ENCODE data around the gene CRIP1.

DNA sequence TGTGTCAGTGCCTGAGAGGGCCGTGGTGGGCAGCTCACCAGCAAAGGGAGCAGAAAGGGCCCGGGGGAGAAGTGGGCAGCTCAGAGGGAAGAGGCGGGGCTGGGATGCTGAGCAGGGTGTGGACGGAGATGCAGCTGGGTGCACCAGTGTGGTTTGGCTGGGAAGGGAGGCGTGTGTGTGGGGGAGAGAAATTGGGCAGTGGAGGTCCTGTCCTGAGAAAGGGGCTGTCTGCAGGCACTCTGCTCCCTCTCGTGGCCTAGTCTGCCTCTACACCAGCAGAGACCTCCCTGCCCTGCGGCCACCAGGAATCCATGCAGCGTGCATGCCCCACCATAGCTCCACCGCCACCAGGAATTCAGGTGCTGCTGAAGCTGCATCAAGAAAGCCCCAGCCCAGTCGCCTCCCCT is 46.1 kb downstream of the CRIP1 start:
- TF ChIP-seq, protein P1, sequence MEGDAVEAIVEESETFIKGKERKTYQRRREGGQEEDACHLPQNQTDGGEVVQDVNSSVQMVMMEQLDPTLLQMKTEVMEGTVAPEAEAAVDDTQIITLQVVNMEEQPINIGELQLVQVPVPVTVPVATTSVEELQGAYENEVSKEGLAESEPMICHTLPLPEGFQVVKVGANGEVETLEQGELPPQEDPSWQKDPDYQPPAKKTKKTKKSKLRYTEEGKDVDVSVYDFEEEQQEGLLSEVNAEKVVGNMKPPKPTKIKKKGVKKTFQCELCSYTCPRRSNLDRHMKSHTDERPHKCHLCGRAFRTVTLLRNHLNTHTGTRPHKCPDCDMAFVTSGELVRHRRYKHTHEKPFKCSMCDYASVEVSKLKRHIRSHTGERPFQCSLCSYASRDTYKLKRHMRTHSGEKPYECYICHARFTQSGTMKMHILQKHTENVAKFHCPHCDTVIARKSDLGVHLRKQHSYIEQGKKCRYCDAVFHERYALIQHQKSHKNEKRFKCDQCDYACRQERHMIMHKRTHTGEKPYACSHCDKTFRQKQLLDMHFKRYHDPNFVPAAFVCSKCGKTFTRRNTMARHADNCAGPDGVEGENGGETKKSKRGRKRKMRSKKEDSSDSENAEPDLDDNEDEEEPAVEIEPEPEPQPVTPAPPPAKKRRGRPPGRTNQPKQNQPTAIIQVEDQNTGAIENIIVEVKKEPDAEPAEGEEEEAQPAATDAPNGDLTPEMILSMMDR (IDR thresholded peaks at IDR 0.05; ENCODE audit: low read depth, low read length) = peak; percentile 46
- no peak for TF ChIP-seq EZH2phosphoT487 (IDR thresholded peaks at IDR 0.05; ENCODE audit: low read depth)

Measured in OCI-LY3 (cell line).